A549 (cell line): ENCODE data around the gene PSMD14. TPM values are rescaled to one million over a fixed set of nuclear protein-coding genes. Genes with fewer than 3 reads are reported as not detected.
A peak's percentile ranks its signal among the peaks of the same experiment; 100 is the strongest.

ENCODE experiments used
- ATAC-seq, 2 experiments: fragments of 200-7000 bp in 1 of 2; fragments of >200 bp in 1 of 2; cut with Nextera tagmentation in 1 of 2; cut with Tn5 transposase in 1 of 2; 3 replicates each; pipeline versions ENCODE4 v1.8.0 to v1.9.1; 2018 to 2020; ENCODE audit warnings: mild to moderate bottlenecking in 1 of 2, moderate library complexity in 1 of 2
- CTCF ChIA-PET: fragments of 300-600 bp; sonication (Branson Sonifier 250); formaldehyde crosslinking; extraction: SDS; loops from one replicate; lab custom pipeline; 2021; ENCODE audit warnings: antibody characterized with exemption, inconsistent platforms; lab: Yijun Ruan, JAX
- POLR2A ChIA-PET: fragments of 350-600 bp; formaldehyde crosslinking; extraction: SDS; loops from one replicate; lab custom pipeline; 2021; ENCODE audit warnings: antibody characterized with exemption, inconsistent platforms; lab: Yijun Ruan, JAX
- DNase-seq, 2 experiments: peaks; one replicate each; pipeline versions ENCODE4 v3.0.0 to v3.0.0-alpha.2; 2011 to 2016; ENCODE audit warnings: low read depth in 1 of 2, low spot score in 1 of 2
- FAIRE-seq: peaks from 2 replicates; lab custom pipeline; 2011; peaks lifted over from hg19 to GRCh38; lab: Jason Lieb, UNC
- H3K27ac ChIP-seq, 2 experiments: fragments of >200 bp; sonication (Bioruptor Twin); formaldehyde crosslinking; 3 replicates each; pipeline ENCODE4 v1.5.1; 2016 to 2017
- H3K4me1 ChIP-seq: fragments of >200 bp; sonication (Bioruptor Twin); formaldehyde crosslinking; 3 replicates; pipeline ENCODE4 v1.6.1; 2016
- H3K4me2 ChIP-seq: fragments of >200 bp; sonication (Bioruptor Twin); formaldehyde crosslinking; 3 replicates; pipeline ENCODE4 v1.6.1; 2016
- H3K4me3 ChIP-seq: fragments of >200 bp; sonication (Bioruptor Twin); formaldehyde crosslinking; 3 replicates; pipeline ENCODE4 v1.5.1; 2016
- H3K9me3 ChIP-seq: fragments of >200 bp; sonication (Bioruptor Twin); formaldehyde crosslinking; 3 replicates; pipeline ENCODE4 v1.6.1; 2016
- BHLHE40 ChIP-seq: IDR thresholded peaks from 2 replicates; pipeline ENCODE4 v1.6.1; 2012; ENCODE audit warnings: low read depth, low read length, inconsistent platforms
- CTCF ChIP-seq: fragments of >200 bp; sonication (Bioruptor Twin); formaldehyde crosslinking; IDR thresholded peaks from 3 replicates; pipeline ENCODE4 v1.5.1; 2016
- E2F6 ChIP-seq: IDR thresholded peaks from 2 replicates; pipeline ENCODE4 v1.6.1; 2012; ENCODE audit warnings: low read depth, borderline replicate concordance
- EHMT2 ChIP-seq: fragments of 200-600 bp; sonication (generic); IDR thresholded peaks from 2 replicates; pipeline ENCODE4 v1.6.1; 2016; ENCODE audit warnings: antibody characterized with exemption, low read depth, mild to moderate bottlenecking, moderate library complexity
- ELK1 ChIP-seq: fragments of 150-350 bp; IDR thresholded peaks from 2 replicates; pipeline ENCODE4 v1.6.1; 2014; ENCODE audit warnings: low read depth, mild to moderate bottlenecking, low read length
- ESRRA ChIP-seq: fragments of 150-350 bp; IDR thresholded peaks from 2 replicates; pipeline ENCODE4 v1.6.1; 2014; ENCODE audit warnings: mild to moderate bottlenecking, low read length, borderline replicate concordance
- FOXS1 ChIP-seq: fragments of 250-450 bp; sonication (Bioruptor Pico); IDR thresholded peaks from 2 replicates; pipeline ENCODE4 v1.5.0; 2020; ENCODE audit warnings: mild to moderate bottlenecking, moderate library complexity
- HEYL ChIP-seq: fragments of 250-450 bp; sonication (Bioruptor Pico); IDR thresholded peaks from 2 replicates; pipeline ENCODE4 v1.8.0; 2021; ENCODE audit warnings: mild to moderate bottlenecking, moderate library complexity
- JUN ChIP-seq, 2 experiments: fragments of >200 bp; sonication (Bioruptor Twin); formaldehyde crosslinking; IDR thresholded peaks; 2 replicates in 1 of 2; 3 replicates in 1 of 2; pipeline ENCODE4 v1.6.1; 2016 to 2017
- MAFK ChIP-seq: fragments of 450-650 bp; IDR thresholded peaks from 2 replicates; pipeline ENCODE4 v1.6.1; 2014; ENCODE audit not compliant: partially characterized antibody
- MAZ ChIP-seq: fragments of 150-350 bp; IDR thresholded peaks from 2 replicates; pipeline ENCODE4 v1.6.1; 2014; ENCODE audit warnings: antibody characterized with exemption, low read depth, low read length, borderline replicate concordance
- MYC ChIP-seq: IDR thresholded peaks from 2 replicates; pipeline ENCODE4 v1.6.1; 2012; ENCODE audit warnings: mild to moderate bottlenecking, inconsistent platforms, low read length, improper control_type of control experiment, borderline replicate concordance
- NR3C1 ChIP-seq: fragments of >200 bp; sonication (Bioruptor Twin); formaldehyde crosslinking; IDR thresholded peaks from 3 replicates; pipeline ENCODE4 v1.6.1; 2017
- RAD21 ChIP-seq, 2 experiments: fragments of >200 bp in 1 of 2; sonication (Bioruptor Twin) in 1 of 2; formaldehyde crosslinking in 1 of 2; IDR thresholded peaks in 1 of 2; conservative IDR thresholded peaks in 1 of 2; 2 replicates in 1 of 2; 3 replicates in 1 of 2; pipeline ENCODE4 v1.6.1; 2012 to 2018; ENCODE audit warnings: inconsistent platforms in 1 of 2
- RCOR1 ChIP-seq: fragments of 150-350 bp; IDR thresholded peaks from 2 replicates; pipeline ENCODE4 v1.6.1; 2014; ENCODE audit warnings: antibody characterized with exemption, low read length, low read depth
- SREBF2 ChIP-seq: fragments of 450-650 bp; IDR thresholded peaks from 2 replicates; pipeline ENCODE4 v1.6.1; 2014; ENCODE audit warnings: mild to moderate bottlenecking, moderate library complexity
- TP53 ChIP-seq: fragments of 250-450 bp; sonication (Bioruptor Pico); IDR thresholded peaks from 2 replicates; pipeline ENCODE4 v1.5.0; 2021; ENCODE audit warnings: mild to moderate bottlenecking, moderate library complexity
- WGBS: methylation state at CpG from one replicate; pipeline ENCODE4 v1.1.6; 2017; ENCODE audit errors: missing lambda C conversion rate; 5-methylcytosine and 5-hydroxymethylcytosine counted together
- polyA plus RNA-seq, 4 experiments: library from polyadenylated mRNA; depleted of rRNA in 3 of 4; stranded (reverse); fragments of >200 nt; fragmentation: RNase III in 1 of 4; extraction: RNeasy Plus Mini Kit Qiagen cat#74134 plus additional on column Dnase treatment in 1 of 4; gene quantifications; 2 replicates in 3 of 4; 3 replicates in 1 of 4; pipeline ENCODE4 v1.2.3, GENCODE V29; 2011 to 2017
- TF ChIP-seq, protein P1 (sequence below): fragments of 450-650 bp; IDR thresholded peaks from 2 replicates; pipeline ENCODE4 v1.6.1; 2014; ENCODE audit warnings: antibody characterized with exemption
- TF ChIP-seq, protein P2 (sequence below): fragments of 250-450 bp; sonication (Bioruptor Pico); IDR thresholded peaks from 2 replicates; pipeline ENCODE4 v1.5.0; 2021; ENCODE audit warnings: mild to moderate bottlenecking, moderate library complexity, borderline replicate concordance

The PSMD14 gene
- polyA plus RNA-seq, 2 of the 4 experiments (the other 2 are of a cell fraction), result 166 to 218 TPM

GRCh38 chr2:161426922-161427663 lies 118.9 kb downstream of the PSMD14 start:
- 0 out of 6 replicates have a peak, but pooled peaks of 1 of the 2 experiments have one; percentile 22 for ATAC-seq
- WGBS, result 75% methylated on average over 42 of the region's 54 CpGs
- POLR2A ChIA-PET, result no interaction called here
- Histone ChIP-seq H3K4me1 (no peaks in the 10 kb centered on the region), H3K27ac (no peak overlapping the region), H3K4me3 (0 out of 3 replicates have a peak overlapping the region, but pooled peaks have one; percentile 26), H3K4me2 (peak overlapping the region; percentile 57), H3K9me3 (no peaks in the 10 kb centered on the region)
- FAIRE-seq, result no peak
- CTCF ChIA-PET, result no interaction called here
- no peak for DNase-seq
- TF ChIP-seq BHLHE40 (no peak), RAD21 (conservative IDR thresholded peaks at IDR 0.05 in 1 of 2, IDR thresholded peaks at IDR 0.05 in 1 of 2) (no peak), EHMT2 (no peak), MAZ (no peak), E2F6 (no peak), HEYL (CRISPR knock-in tag) (no peak), RCOR1 (no peak), ESRRA (no peak), FOXS1 (CRISPR knock-in tag) (no peak), MYC (no peak), JUN (IDR thresholded peaks at IDR 0.05) (no peak), TP53 (CRISPR knock-in tag) (no peak), CTCF (no peak), NR3C1 (no peak), ELK1 (no peak), SREBF2 (no peak), MAFK (no peak)
- TF ChIP-seq, protein P1, sequence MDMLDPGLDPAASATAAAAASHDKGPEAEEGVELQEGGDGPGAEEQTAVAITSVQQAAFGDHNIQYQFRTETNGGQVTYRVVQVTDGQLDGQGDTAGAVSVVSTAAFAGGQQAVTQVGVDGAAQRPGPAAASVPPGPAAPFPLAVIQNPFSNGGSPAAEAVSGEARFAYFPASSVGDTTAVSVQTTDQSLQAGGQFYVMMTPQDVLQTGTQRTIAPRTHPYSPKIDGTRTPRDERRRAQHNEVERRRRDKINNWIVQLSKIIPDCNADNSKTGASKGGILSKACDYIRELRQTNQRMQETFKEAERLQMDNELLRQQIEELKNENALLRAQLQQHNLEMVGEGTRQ, result no peak
- TF ChIP-seq, protein P2, sequence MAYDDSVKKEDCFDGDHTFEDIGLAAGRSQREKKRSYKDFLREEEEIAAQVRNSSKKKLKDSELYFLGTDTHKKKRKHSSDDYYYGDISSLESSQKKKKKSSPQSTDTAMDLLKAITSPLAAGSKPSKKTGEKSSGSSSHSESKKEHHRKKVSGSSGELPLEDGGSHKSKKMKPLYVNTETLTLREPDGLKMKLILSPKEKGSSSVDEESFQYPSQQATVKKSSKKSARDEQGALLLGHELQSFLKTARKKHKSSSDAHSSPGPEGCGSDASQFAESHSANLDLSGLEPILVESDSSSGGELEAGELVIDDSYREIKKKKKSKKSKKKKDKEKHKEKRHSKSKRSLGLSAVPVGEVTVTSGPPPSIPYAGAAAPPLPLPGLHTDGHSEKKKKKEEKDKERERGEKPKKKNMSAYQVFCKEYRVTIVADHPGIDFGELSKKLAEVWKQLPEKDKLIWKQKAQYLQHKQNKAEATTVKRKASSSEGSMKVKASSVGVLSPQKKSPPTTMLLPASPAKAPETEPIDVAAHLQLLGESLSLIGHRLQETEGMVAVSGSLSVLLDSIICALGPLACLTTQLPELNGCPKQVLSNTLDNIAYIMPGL (CRISPR knock-in tag), result no peak
